Heart left ventricle (tissue), 13 donors: ENCODE data around the gene SMG9.

Source experiments
- POLR2A ChIP-seq, 2 donors: fragments of 450-650 bp; IDR thresholded peaks; one replicate each; pipeline ENCODE4 v1.6.1; 2017; ENCODE audit warnings: antibody characterized with exemption in 2 of 2, mild to moderate bottlenecking in 2 of 2, moderate library complexity in 2 of 2
- TF ChIP-seq, protein P1 (sequence below), 12 donors: fragments of 200-600 bp; sonication (generic) in 4 of 12; IDR thresholded peaks; one replicate each; pipeline versions ENCODE4 v1.5.0 to v1.8.0; 2018 to 2022; ENCODE audit warnings: antibody characterized with exemption in 12 of 12, mild to moderate bottlenecking in 5 of 12
- donor health status: ischemic (EF 13 %, LVEDD 7.1; RV severe dilation, severe dysfunction).
- donor health status: DM: no; HTN: yes; CAD: no.
- donor health status: DM: no; HTN: no; CAD: no.
- donor health status: ischemic (EF 25% LVEDD 6.9; RV normal size, moderate dysfunction).
- donor health status: ischemic (EF 25% LVEDD 5.7; RV mildly dilated, moderate dysfunction).
- donor health status: ischemic (EF 35%, LVEDD 5.7; RV mildly dilated, moderate dysfunction).
- donor health status: nonischemic (EF 11% LVEDD 7.7; RV severe dilation, severe dysfunction).
- donor health status: DM: yes; HTN: yes; CAD: no.
- donor health status: PGD.
- donor health status: ischemic (EF 29% LVEDD 5.4; RV normal size, mild dysfunction).
- donor health status: nonischemic (EF 23%, LVEDD 6.1; RV moderate dilation, normal function).

GRCh38 chr19:43724896-43725295, 29.9 kb downstream of the SMG9 start:
- TF ChIP-seq, protein P1, sequence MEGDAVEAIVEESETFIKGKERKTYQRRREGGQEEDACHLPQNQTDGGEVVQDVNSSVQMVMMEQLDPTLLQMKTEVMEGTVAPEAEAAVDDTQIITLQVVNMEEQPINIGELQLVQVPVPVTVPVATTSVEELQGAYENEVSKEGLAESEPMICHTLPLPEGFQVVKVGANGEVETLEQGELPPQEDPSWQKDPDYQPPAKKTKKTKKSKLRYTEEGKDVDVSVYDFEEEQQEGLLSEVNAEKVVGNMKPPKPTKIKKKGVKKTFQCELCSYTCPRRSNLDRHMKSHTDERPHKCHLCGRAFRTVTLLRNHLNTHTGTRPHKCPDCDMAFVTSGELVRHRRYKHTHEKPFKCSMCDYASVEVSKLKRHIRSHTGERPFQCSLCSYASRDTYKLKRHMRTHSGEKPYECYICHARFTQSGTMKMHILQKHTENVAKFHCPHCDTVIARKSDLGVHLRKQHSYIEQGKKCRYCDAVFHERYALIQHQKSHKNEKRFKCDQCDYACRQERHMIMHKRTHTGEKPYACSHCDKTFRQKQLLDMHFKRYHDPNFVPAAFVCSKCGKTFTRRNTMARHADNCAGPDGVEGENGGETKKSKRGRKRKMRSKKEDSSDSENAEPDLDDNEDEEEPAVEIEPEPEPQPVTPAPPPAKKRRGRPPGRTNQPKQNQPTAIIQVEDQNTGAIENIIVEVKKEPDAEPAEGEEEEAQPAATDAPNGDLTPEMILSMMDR (IDR thresholded peaks at IDR 0.05), result no peak
- no peak for TF ChIP-seq POLR2A (IDR thresholded peaks at IDR 0.05)
